GM19023 (cell line): ENCODE results near the gene CSTPP1.

Experiments used
- ATAC-seq: cut with Tn5 transposase; IDR thresholded peaks from one replicate; pipeline ENCODE4 v1.9.1; 2021; ENCODE audit warnings: mild to moderate bottlenecking, moderate library complexity; ENCODE audit not compliant: unreplicated experiment

The CSTPP1 gene

GRCh38 chr11:47176328-47177228, 240.0 kb downstream of the CSTPP1 start, which contains the start of gene ARFGAP2:
ARFGAP2 (minus strand) TSS chr11:47176879; CDS start chr11:47176853, 26 bp downstream.
- peak; percentile 92 for ATAC-seq

GRCh38 chr11:47177229-47177845, 240.8 kb downstream of the CSTPP1 start:
- ATAC-seq = peak; percentile 42

DNA sequence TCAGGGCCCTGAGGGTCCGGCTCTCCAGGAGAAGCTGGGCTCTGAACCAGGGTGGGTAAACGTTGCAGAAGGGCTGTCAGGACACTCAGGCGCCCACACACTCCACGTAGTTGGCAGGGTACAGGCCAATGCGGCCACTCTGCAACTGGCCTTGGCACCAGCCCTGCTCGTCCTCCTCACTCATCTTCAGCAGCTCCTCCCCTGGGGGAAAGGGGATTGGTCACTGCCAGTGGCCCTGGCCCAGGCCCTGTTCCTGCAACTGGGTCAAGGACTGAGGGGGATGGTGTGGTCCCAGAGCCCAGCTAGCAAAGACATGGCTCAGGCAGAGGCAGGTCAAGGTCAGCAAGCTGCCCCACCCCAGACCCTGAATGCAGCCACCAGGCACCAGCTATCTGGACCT, 241.3 kb downstream of the CSTPP1 start:
- no peak for ATAC-seq

DNA sequence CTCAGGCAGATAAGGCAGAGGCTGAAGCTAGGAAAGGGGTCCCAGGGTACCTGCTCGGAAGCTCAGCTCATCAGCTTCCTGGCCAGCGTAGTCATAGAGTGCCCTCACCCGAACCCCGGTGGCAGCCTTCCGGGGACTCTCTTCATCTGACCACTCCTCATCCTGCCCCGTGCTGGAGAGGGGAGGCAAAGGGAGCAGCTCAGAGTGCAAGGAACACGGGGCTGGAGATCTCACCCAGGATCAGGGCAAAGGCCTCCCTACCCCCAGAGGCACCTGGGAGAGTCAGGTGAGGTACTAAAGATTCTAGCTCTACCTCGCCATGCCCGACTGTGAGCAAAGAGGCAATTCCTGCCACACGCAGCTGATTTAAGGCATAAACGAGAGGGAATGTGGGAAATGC, 241.8 kb downstream of the CSTPP1 start:
- ATAC-seq = no peak

- no peak for ATAC-seq
Observed at GRCh38 chr11:47178737-47179654, 242.4 kb downstream of the CSTPP1 start.

DNA sequence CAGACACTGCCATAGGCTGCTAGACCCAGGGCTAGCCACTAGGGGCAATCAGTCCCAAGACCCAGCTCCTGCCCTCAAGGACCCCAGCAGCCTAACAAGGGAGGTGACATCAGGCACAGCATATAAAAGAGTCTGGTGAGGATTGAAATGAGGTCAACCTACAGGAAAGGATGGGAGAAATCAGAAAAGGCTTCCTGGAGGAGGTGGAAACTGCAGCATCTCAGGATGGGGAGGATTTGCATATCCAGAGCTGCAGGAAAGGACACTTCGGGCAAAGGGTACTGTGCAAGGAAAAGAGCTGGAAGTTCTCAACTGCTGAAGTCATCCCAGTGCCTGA, 243.1 kb downstream of the CSTPP1 start:
- ATAC-seq = no peak

GRCh38 chr11:47180006-47180787, 243.6 kb downstream of the CSTPP1 start:
- ATAC-seq = no peak

DNA sequence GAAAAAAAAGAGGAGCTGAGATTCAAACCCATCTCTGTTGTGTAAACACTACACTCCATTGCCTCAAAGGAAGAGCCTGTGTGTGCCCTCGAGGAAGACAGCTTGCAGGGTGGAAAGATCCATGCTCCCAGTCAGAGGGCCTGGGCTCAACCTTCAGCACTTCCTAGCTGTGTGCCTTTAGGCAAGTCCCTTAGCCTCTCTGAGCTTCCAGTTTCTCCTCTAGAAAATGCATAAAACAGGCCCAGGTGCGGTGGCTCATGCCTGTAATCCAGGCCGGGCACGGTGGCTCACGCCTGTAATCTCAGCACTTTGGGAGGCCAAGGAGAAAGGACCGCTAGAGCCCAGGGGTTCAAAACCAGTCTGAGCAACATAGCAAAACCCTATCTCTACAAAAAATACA, 244.7 kb downstream of the CSTPP1 start:
- no peak for ATAC-seq

DNA sequence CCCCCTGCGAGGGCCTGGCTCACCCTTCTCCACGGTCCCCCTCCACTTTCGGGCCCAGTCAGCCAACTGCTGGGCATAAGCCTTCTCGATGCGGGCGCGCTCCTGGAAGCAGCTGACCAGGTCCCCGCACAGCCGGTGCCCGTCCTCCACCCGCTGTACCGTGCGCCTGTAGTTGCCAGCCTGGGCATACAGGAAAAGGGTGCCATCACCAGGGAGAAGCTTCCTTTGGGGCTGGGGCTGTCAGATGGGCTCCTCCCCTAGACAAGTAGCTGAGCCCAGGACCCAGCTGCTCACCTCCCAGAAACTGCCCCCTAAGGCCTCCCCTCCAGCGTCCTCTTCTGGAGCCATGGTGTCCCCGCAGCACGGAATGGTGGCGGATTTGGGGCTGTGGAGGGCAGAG, 245.8 kb downstream of the CSTPP1 start:
- ATAC-seq = no peak

- ATAC-seq = no peak
Observed at GRCh38 chr11:47183031-47183856, 246.7 kb downstream of the CSTPP1 start.

DNA sequence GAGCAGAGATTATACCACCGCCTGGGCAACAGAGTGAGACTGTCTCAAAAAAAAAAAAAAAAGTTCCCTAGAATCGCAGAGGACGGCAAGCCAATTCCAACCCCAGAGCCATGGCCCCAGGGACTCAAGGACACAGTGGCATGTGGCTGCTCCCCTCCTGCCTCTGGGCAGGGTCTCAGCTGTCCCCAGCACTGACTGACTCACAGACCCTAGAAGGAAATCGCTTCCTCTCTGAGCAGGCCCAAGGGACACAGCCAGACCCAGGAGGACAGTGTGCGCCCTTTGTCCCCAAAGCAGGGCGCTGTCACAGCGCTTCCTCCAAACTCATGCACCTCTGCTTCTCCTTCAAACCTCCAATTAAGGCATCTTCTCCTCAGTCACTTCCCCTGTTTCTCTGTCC, 247.4 kb downstream of the CSTPP1 start:
- no peak for ATAC-seq

DNA sequence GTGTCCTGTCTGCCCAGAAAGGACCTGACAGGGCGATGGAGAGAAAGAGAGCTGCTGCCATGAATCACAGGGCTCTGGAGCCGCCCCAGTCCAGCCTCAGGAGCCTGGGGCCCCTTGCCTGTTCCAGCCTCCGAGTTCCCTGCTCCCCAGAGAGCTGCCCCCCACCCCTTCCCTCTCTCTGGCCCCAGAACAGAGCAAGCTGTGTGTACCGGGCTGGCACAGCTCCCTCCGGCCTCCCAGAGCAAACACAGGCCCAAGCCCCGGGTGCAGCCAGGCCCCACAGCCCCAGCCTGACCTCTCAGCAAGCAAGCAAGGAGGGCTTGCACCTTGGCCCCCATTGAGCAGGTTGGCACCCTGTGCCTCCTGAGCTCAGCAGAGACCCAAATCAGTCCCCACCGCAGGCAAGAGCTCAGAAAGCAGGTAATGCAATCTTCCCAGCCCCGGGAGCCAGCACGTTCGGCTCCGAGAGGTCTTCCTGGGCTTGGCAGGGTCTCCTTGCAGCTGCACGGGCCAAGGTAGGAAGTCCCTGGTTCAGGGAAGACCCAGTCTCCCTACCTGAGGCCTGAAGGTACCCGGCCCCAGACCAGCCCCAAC, 248.2 kb downstream of the CSTPP1 start:
- ATAC-seq = no peak

DNA sequence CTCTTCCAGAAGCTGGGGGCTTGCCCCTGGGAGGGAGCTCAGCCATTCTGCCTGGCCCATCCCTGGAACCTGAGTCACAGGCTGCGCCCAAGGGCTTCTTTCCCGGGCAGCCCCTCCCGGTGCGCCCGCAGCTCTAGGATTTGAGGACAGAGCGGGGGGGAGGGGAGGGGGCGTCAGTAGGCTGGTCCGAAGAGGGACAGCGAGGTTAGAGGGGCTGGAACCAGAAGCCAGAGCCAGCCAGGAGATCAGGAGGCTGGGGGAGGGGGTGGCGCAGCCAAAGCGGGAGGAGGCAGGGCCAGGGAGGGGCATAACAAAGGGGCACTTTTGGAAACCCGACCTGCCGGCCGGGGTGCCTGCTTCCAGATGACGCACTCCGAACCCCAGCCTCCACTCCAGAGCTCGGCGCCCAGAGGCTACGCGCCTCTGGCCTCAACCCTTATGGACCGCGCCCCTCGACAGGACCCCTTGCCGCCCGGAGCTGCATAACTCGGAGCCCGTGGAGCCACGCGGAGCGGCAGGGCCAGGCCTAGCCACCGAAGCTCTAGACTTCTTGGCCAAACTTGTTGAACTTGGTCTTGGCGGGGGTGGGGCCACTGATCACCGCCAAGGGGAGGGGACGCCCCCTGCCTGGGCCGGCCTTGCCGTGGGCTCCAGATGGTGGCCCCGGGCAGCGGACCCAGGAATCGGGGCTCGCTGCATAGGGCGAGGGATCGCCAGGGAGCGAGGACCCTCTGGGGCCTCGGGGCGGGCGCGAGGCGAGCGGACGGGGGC, 248.9 kb downstream of the CSTPP1 start:
- ATAC-seq = peak; percentile 14

DNA sequence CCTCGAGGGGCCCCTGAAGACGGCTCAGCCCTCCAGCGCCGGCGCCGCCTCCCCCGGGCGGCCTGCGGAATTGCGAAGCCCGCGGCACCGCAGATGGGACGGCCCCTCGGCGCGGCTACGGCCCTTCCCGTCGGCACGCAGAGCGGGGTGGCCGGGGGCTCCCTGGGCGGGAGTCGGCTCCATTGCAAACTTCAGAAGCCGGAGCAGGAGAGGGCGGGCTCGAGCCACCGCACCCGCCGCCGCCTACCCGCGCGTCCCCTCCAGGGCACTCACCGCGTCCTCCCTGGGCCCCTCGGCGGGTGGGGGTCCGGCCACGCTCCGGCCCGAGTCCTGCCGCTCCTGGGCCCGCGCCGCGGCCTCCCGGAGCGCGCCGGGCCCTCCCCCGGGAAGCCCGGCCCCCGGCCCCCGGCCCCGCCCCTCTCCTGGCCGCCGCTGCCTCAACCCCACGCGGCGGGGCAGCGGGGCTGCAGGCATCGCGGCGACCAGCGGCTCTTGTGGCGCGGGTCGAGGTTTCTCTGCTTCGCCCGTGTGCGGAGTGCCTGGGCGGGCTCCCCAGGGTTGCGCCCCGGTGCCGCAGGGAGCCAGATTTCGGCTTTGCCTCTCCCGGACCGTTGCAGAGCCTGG, 249.6 kb downstream of the CSTPP1 start, which contains the start of gene PACSIN3:
Gene PACSIN3, minus strand, starts transcription at position 359 of the 624 bp plus-strand sequence. CDS start 3,707 bp downstream, outside the sequence.
- peak; percentile 65 for ATAC-seq

DNA sequence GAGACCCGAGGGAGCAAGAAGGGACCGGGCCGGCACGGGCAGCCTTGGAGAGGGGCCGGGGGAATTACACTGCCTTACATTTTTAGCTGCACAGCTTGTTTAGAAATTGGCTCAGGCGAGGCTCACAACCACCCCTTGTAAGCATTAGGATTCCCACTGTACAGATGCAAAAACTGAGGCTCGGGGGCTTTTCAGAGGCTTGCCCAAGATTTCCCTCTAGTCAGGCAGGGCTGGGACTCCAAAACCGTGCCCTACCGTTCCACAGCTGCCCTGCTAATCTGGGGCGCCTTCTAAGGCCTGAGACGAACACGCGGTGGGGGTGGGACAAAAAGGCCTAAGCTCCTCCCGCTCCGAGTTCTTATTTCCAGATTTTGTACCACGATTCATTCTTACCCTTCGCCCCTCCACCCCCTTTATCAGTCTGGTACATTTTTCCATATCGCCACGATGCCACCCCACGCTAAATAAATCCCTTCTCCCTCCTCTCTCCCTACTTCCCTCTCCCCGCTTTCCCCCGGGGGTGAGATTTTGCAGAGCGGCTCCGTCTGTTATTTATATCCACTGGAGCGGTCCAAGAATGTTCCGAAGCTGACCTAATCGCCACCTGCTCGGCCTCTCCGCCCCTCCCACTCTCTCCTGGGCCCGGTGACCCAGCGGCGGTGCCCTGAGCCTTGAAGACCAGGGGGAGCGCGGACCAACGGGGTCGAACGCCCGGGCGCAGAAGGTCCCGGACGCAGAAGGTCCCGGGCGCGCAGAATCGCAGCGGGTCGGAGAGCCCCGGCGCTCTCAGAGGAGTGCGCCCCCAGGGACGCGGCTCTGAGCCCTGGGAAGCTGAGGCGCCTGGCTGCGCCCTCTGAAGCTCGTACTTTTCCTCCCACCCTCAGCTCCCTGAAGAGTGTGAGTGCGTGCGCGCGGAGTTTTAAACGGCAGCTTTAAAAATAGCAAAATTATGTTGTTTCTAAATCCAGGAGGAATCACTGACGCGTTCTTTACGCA, 250.4 kb downstream of the CSTPP1 start:
- peak; percentile 14 for ATAC-seq

DNA sequence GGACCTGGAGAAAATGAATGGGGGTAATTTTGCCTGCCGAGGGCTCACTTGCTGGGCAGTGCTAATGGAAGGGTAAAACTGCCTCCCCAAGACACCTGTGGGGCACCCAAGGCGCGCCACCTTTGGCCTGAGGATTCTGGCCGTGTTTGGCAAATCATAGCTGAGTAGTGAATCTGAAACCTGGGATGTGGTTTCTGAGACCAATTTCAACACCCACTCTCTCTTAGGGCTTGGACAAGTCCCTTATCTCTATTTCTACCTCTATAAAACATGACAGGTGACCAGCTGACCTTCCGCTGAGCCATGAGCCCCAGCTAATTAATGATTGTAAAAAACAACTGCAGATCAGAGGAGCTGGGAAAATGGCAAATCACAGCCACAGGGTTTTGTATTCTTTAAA, 251.2 kb downstream of the CSTPP1 start:
- no peak for ATAC-seq

- ATAC-seq = no peak
Observed at GRCh38 chr11:47188259-47188658, 251.7 kb downstream of the CSTPP1 start.
